Suprapubic skin (tissue), 4 donors: ENCODE data around the gene ZC2HC1B. TPM values are rescaled to one million over a fixed set of nuclear protein-coding genes. Genes with fewer than 3 reads are reported as not detected.

Source experiments
- DNase-seq, 2 donors: peaks; one replicate each; pipeline ENCODE4 v3.0.0-alpha.2; 2019; ENCODE audit warnings: low spot score in 2 of 2
- H3K27ac ChIP-seq: fragments of 200-600 bp; sonication (generic); one replicate; pipeline ENCODE4 v1.5.1; 2019
- H3K27me3 ChIP-seq: fragments of 200-600 bp; sonication (generic); one replicate; pipeline ENCODE4 v1.5.1; 2019
- H3K36me3 ChIP-seq: fragments of 200-600 bp; sonication (generic); one replicate; pipeline ENCODE4 v1.5.1; 2019
- H3K4me1 ChIP-seq: fragments of 200-600 bp; sonication (generic); one replicate; pipeline ENCODE4 v1.5.1; 2019
- H3K4me3 ChIP-seq: fragments of 200-600 bp; sonication (generic); one replicate; pipeline ENCODE4 v1.5.1; 2019; ENCODE audit warnings: mild to moderate bottlenecking
- H3K9me3 ChIP-seq: fragments of 200-600 bp; sonication (generic); one replicate; pipeline ENCODE4 v1.5.1; 2019
- EP300 ChIP-seq: sonication (generic); formaldehyde crosslinking; IDR thresholded peaks from one replicate; pipeline ENCODE4 v1.6.1; 2017; ENCODE audit warnings: antibody characterized with exemption
- POLR2A ChIP-seq, 2 donors: fragments of 450-650 bp; IDR thresholded peaks; one replicate each; pipeline ENCODE4 v1.6.1; 2017; ENCODE audit warnings: antibody characterized with exemption in 2 of 2, mild to moderate bottlenecking in 2 of 2, moderate library complexity in 2 of 2
- POLR2AphosphoS5 ChIP-seq, 3 donors: sonication (generic); formaldehyde crosslinking; IDR thresholded peaks; one replicate each; pipeline ENCODE4 v1.6.1; 2017; ENCODE audit warnings: antibody characterized with exemption in 3 of 3
- WGBS: methylation state at CpG from one replicate; pipeline ENCODE4 v1.1.5; 2018; 5-methylcytosine and 5-hydroxymethylcytosine counted together
- total RNA-seq, 4 donors: library from RNA; depleted of rRNA; stranded (reverse); fragments of >200 nt; gene quantifications; one replicate each; pipeline ENCODE4 v1.1.0, GENCODE V29; 2016
- TF ChIP-seq, protein P1 (sequence below), 2 donors: fragments of 200-600 bp in 1 of 2; fragments of 450-650 bp in 1 of 2; sonication (generic) in 1 of 2; IDR thresholded peaks; one replicate each; pipeline ENCODE4 v1.5.1; 2016 to 2019; ENCODE audit warnings: antibody characterized with exemption in 2 of 2, mild to moderate bottlenecking in 1 of 2, moderate library complexity in 1 of 2

Gene ZC2HC1B
- total RNA-seq, 4 donors from 2014 or later, result not detected

DNA sequence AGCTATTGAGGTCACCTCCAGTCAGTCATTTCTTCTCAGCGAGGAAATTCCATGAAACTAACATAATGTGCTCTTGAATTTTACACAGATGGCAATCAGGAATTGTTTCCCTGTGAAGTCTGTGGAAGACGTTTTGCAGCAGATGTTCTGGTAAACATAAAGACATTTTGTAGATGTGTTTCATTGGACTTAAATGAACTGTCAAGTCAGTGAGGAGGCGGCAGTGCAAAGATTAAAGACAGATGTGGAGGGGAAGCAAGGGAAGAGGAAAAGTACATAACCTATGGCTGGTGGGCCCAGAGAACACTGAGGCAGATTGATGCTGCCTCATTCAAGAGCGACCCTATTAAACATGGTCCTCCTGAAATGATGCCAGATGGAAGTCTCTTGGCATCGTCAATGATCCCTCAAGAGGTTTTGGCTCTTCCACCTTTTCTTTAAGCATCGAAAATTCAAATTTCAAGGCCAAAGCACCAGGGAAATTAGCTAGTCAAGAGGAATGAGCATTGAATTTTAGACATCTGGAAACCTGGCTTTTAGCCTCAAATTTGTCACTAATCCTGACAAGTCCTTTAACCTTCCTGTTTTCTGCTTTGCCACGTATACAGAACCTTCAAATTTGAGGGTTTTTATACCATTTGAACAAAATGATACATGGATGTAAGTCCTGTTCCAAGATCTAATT, 20.1 kb downstream of the ZC2HC1B start:
- Histone ChIP-seq H3K4me3 (no peak overlapping the region), H3K36me3 (peaks cover 3% of the 10 kb centered on the region), H3K9me3 (no peaks in the 10 kb centered on the region), H3K4me1 (no peaks in the 10 kb centered on the region), H3K27me3 (no peaks in the 10 kb centered on the region), H3K27ac (no peak overlapping the region)
- TF ChIP-seq, protein P1, sequence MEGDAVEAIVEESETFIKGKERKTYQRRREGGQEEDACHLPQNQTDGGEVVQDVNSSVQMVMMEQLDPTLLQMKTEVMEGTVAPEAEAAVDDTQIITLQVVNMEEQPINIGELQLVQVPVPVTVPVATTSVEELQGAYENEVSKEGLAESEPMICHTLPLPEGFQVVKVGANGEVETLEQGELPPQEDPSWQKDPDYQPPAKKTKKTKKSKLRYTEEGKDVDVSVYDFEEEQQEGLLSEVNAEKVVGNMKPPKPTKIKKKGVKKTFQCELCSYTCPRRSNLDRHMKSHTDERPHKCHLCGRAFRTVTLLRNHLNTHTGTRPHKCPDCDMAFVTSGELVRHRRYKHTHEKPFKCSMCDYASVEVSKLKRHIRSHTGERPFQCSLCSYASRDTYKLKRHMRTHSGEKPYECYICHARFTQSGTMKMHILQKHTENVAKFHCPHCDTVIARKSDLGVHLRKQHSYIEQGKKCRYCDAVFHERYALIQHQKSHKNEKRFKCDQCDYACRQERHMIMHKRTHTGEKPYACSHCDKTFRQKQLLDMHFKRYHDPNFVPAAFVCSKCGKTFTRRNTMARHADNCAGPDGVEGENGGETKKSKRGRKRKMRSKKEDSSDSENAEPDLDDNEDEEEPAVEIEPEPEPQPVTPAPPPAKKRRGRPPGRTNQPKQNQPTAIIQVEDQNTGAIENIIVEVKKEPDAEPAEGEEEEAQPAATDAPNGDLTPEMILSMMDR (IDR thresholded peaks at IDR 0.05), result no peak
- no peak for TF ChIP-seq POLR2AphosphoS5 (IDR thresholded peaks at IDR 0.05)
- no peak for DNase-seq
- 70% methylated on average over 7 of the region's 7 CpGs for WGBS

DNA sequence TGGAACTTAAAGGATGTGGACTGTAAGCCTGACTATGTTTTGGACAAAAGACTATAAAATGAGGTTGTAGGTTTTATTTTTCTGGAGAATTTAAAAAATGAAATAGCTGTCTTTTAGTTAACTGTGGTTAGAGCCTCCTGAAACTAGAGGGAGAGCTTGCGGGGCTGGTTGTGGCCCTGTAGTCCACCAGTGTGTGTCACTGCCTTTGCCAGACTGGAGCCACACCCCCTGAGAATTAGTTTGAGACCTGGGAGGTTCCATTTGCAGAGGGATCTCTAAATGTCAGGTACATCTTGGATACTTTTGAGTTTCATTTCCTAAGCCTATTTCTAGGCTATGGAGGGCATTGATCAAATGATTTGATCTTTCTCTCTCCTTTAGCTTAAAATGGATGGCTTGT, 20.8 kb downstream of the ZC2HC1B start:
- H3K4me1 ChIP-seq, result no peaks in the 10 kb centered on the region
- 96% methylated on average over 1 of the region's 1 CpG for WGBS
- no peaks in the 10 kb centered on the region for H3K9me3 ChIP-seq
- TF ChIP-seq, protein P1 (IDR thresholded peaks at IDR 0.05), result no peak
- TF ChIP-seq EP300, result no peak
- H3K27me3 ChIP-seq, result no peaks in the 10 kb centered on the region
- no peak overlapping the region for H3K27ac ChIP-seq
- H3K36me3 ChIP-seq, result peaks cover 3% of the 10 kb centered on the region
- H3K4me3 ChIP-seq, result no peak overlapping the region
- no peak for DNase-seq

DNA sequence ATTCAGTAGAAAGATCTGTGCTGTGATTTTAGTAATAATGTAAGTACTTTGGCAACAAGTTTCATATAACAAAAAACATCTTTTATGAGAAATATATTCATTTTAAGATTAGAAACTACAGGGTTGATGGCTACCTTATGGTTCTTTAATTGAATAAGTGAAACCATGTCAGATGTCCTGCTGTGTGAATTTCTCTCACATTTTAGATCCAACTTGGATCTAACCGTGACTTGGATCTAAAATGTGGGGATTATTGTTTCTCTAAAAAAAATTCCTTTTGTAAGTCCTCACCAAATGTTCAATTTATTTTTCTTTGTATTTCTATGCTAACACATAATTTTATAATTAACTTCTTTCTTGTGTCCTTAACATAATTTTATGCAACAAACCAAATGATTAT, 30.4 kb downstream of the ZC2HC1B start:
- DNase-seq, result no peak
- Histone ChIP-seq H3K4me3 (no peak overlapping the region), H3K4me1 (peaks cover 15% of the 10 kb centered on the region), H3K9me3 (no peaks in the 10 kb centered on the region), H3K36me3 (no peaks in the 10 kb centered on the region), H3K27ac (no peak overlapping the region), H3K27me3 (no peaks in the 10 kb centered on the region)
- TF ChIP-seq POLR2A (IDR thresholded peaks at IDR 0.05), result no peak
- TF ChIP-seq POLR2AphosphoS5 (IDR thresholded peaks at IDR 0.05), result no peak
- TF ChIP-seq, protein P1 (IDR thresholded peaks at IDR 0.05), result no peak
- no peak for TF ChIP-seq EP300
- 81% methylated on average over 1 of the region's 1 CpG for WGBS

DNA sequence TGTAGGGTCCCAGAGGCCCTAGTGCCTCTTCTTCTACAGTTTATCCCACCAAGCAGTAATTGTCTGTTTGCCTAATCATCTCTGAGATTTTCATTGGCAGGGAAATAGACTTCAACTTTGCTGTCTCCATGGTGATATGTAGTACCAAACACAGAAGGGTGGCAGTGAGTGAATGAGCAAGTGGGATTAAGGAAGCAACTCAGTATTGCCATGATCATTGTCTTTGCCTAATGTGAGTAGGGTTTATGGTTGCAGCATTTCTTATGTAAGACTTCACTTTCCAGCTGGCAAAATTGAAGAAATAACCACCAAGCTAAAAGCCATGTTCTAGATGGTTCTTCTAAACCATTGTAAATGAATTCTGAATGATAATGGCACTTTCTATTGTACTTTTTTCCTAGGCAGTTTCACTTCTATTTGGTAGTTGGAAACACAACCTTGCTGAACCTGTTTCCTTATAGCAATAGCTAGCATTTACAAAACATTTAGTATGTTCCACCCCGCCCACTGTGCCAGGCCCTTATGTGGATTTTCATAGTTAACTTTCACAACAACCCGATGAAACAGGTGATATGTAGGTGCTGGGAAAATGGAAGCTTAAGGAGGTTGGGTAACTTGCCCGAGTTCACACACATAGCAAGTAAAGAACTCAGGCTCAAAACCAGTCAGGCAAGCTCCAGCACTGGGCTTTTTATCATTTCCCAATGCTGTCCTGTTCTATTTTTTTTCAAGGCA, 32.0 kb downstream of the ZC2HC1B start:
- no peaks in the 10 kb centered on the region for H3K9me3 ChIP-seq
- H3K4me3 ChIP-seq, result no peak overlapping the region
- no peak for DNase-seq
- 57% methylated on average over 3 of the region's 3 CpGs for WGBS
- no peaks in the 10 kb centered on the region for H3K27me3 ChIP-seq
- H3K4me1 ChIP-seq, result peaks cover 15% of the 10 kb centered on the region
- no peak for TF ChIP-seq POLR2AphosphoS5 (IDR thresholded peaks at IDR 0.05)
- no peak for TF ChIP-seq POLR2A (IDR thresholded peaks at IDR 0.05)
- TF ChIP-seq EP300, result no peak
- TF ChIP-seq, protein P1 (IDR thresholded peaks at IDR 0.05), result no peak
- peak overlapping the region; percentile 76 for H3K27ac ChIP-seq
- H3K36me3 ChIP-seq, result no peaks in the 10 kb centered on the region

DNA sequence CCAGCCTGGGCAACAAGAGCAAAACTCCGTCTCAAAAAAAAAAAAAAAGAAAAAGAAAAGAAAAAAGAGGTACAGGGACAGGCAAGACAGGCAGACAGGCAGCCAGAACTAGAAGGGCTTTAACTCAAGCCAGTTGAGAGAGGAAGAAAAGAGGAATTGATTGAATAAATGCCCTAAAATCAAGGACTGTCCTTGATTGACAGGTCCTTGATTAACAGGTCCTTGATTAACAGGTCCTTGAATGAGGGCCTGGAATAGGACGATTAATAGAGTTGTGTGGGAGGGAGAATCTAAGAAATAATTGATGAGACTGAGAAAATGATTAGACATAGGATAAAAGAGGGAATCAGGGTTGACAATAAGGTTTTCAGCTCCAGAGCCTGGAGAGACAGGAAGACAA, 36.1 kb downstream of the ZC2HC1B start:
- Histone ChIP-seq H3K27me3 (no peaks in the 10 kb centered on the region), H3K9me3 (no peaks in the 10 kb centered on the region), H3K4me1 (peaks cover 21% of the 10 kb centered on the region), H3K4me3 (no peak overlapping the region), H3K36me3 (no peaks in the 10 kb centered on the region), H3K27ac (no peak overlapping the region)
- WGBS, result 87% methylated on average over 2 of the region's 2 CpGs
- no peak for DNase-seq
- TF ChIP-seq EP300 (no peak), POLR2A (IDR thresholded peaks at IDR 0.05) (no peak), POLR2AphosphoS5 (IDR thresholded peaks at IDR 0.05) (no peak)
- TF ChIP-seq, protein P1 (IDR thresholded peaks at IDR 0.05), result no peak
